HL-60 (cell line): ENCODE data around the gene STRN3.

Experiments
- DNase-seq, 2 experiments: peaks; one replicate each; pipeline ENCODE4 v3.0.0-alpha.2; 2010 to 2020; ENCODE audit warnings: low read depth in 1 of 2, low spot score in 1 of 2
- H3K27ac ChIP-seq: fragments of 250-450 bp; sonication (Bioruptor Pico); replicated peaks from 2 replicates; pipeline ENCODE4 v1.5.1; 2020; ENCODE audit warnings: mild to moderate bottlenecking, moderate library complexity
- H3K27me3 ChIP-seq: fragments of 250-450 bp; sonication (Bioruptor Pico); 2 replicates; pipeline ENCODE4 v1.5.1; 2021; ENCODE audit warnings: mild to moderate bottlenecking, moderate library complexity; ENCODE audit not compliant: insufficient read depth, poor library complexity, severe bottlenecking
- H3K4me3 ChIP-seq: replicated peaks from 2 replicates; pipeline ENCODE4 v1.5.1; 2011; ENCODE audit warnings: mild to moderate bottlenecking, control low read depth, low read length; ENCODE audit not compliant: insufficient read depth
- CTCF ChIP-seq: IDR thresholded peaks from one replicate; pipeline ENCODE4 v1.5.1; 2011; ENCODE audit warnings: low read length, control low read depth, inconsistent platforms; ENCODE audit not compliant: insufficient read depth
- GABPA ChIP-seq: IDR thresholded peaks from 2 replicates; pipeline ENCODE4 v1.6.1; 2012; ENCODE audit warnings: low read depth
- POLR2AphosphoS5 ChIP-seq: IDR thresholded peaks from 2 replicates; pipeline ENCODE4 v1.6.1; 2012; ENCODE audit warnings: low read depth
- SPI1 ChIP-seq: IDR thresholded peaks from 2 replicates; pipeline ENCODE4 v1.6.1; 2012; ENCODE audit warnings: low read depth, mild to moderate bottlenecking, borderline replicate concordance
- TF ChIP-seq, protein P1 (sequence below): IDR thresholded peaks from 2 replicates; pipeline ENCODE4 v1.6.1; 2012; ENCODE audit warnings: low read depth; ENCODE audit not compliant: insufficient replicate concordance

The STRN3 gene

DNA sequence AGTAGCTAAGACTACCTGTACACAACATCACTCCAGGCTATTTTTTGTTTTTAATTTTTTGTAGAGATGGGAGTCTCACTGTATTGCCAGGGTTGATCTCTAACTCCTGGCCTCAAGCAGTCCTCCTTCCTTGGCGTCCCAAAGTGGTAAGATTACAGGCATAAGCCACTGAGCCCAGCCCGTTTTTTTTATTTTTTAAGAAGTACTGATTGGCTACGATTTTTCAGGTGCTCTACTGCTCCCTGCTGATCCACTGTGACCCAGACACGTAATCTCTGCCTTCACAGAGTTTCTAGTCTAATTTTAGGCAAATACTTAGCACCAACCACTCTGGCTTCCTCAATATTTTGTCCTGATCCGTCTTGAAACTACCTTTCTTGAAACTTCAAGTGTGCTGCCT lies 4.3 kb upstream of the STRN3 start:
- no peaks in the 10 kb centered on the region for H3K27me3 ChIP-seq
- H3K27ac ChIP-seq = no peak overlapping the region
- H3K4me3 ChIP-seq = no peak overlapping the region
- no peak for DNase-seq
- TF ChIP-seq, protein P1, sequence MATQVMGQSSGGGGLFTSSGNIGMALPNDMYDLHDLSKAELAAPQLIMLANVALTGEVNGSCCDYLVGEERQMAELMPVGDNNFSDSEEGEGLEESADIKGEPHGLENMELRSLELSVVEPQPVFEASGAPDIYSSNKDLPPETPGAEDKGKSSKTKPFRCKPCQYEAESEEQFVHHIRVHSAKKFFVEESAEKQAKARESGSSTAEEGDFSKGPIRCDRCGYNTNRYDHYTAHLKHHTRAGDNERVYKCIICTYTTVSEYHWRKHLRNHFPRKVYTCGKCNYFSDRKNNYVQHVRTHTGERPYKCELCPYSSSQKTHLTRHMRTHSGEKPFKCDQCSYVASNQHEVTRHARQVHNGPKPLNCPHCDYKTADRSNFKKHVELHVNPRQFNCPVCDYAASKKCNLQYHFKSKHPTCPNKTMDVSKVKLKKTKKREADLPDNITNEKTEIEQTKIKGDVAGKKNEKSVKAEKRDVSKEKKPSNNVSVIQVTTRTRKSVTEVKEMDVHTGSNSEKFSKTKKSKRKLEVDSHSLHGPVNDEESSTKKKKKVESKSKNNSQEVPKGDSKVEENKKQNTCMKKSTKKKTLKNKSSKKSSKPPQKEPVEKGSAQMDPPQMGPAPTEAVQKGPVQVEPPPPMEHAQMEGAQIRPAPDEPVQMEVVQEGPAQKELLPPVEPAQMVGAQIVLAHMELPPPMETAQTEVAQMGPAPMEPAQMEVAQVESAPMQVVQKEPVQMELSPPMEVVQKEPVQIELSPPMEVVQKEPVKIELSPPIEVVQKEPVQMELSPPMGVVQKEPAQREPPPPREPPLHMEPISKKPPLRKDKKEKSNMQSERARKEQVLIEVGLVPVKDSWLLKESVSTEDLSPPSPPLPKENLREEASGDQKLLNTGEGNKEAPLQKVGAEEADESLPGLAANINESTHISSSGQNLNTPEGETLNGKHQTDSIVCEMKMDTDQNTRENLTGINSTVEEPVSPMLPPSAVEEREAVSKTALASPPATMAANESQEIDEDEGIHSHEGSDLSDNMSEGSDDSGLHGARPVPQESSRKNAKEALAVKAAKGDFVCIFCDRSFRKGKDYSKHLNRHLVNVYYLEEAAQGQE = no peak
- TF ChIP-seq POLR2AphosphoS5 (no peak), CTCF (no peak), SPI1 (no peak), GABPA (no peak)

GRCh38 chr14:31029016-31029970 lies 3.1 kb upstream of the STRN3 start:
- TF ChIP-seq, protein P1 = no peak
- TF ChIP-seq POLR2AphosphoS5 (no peak), GABPA (no peak), CTCF (no peak), SPI1 (no peak)
- Histone ChIP-seq H3K27ac (peak overlapping the region; percentile 34), H3K4me3 (no peak overlapping the region), H3K27me3 (no peaks in the 10 kb centered on the region)
- peak in 1 of 2 experiments; percentile 23 for DNase-seq

- no peak overlapping the region; the same call in 1 of the 2 replicates for H3K27ac ChIP-seq
- no peak for TF ChIP-seq POLR2AphosphoS5
- no peaks in the 10 kb centered on the region for H3K27me3 ChIP-seq
- DNase-seq = no peak
- no peak overlapping the region for H3K4me3 ChIP-seq
Observed at GRCh38 chr14:31027847-31028246, 1.7 kb upstream of the STRN3 start.

GRCh38 chr14:31026450-31027235 lies 464 bp upstream of the STRN3 start:
- Histone ChIP-seq H3K27me3 (no peaks in the 10 kb centered on the region), H3K4me3 (peak overlapping the region; percentile 95), H3K27ac (peak overlapping the region; percentile 91)
- DNase-seq = peak; percentile 83 to 96
- no peak for TF ChIP-seq GABPA
- TF ChIP-seq SPI1 = no peak
- no peak for TF ChIP-seq CTCF
- TF ChIP-seq POLR2AphosphoS5 = 0 out of 2 replicates have a peak, but pooled peaks have one; percentile 17
- TF ChIP-seq, protein P1 = peak; percentile 24
